HEK293 (cell line): Measurements from ENCODE around the gene CNOT4.

ENCODE experiments used
- CTCF ChIA-PET: fragments of 350-600 bp; formaldehyde crosslinking; extraction: SDS; loops from one replicate; lab custom pipeline; 2021; ENCODE audit warnings: antibody characterized with exemption; lab: Yijun Ruan, JAX
- POLR2A ChIA-PET: fragments of 300-600 bp; formaldehyde crosslinking; extraction: SDS; loops from one replicate; lab custom pipeline; 2020; ENCODE audit warnings: antibody characterized with exemption, inconsistent platforms; lab: Yijun Ruan, JAX
- H3K27ac ChIP-seq: fragments of 200-500 bp; sonication (Bioruptor generic); 2 replicates; pipeline ENCODE4 v1.5.1; 2014; ENCODE audit warnings: low read depth, low read length, control low read depth, inconsistent platforms; ENCODE audit errors: extremely low read depth
- H3K36me3 ChIP-seq, 2 experiments: fragments of 200-500 bp in 1 of 2; sonication (Bioruptor generic) in 1 of 2; 1 replicate in 1 of 2; 2 replicates in 1 of 2; pipeline ENCODE4 v1.5.1; 2014 to 2017; ENCODE audit warnings: inconsistent platforms in 2 of 2, low read length in 2 of 2; ENCODE audit not compliant: control insufficient read depth in 2 of 2, insufficient read depth in 1 of 2
- H3K4me1 ChIP-seq: fragments of 200-500 bp; sonication (Bioruptor generic); 2 replicates; pipeline ENCODE4 v1.5.1; 2014; ENCODE audit warnings: mild to moderate bottlenecking, low read length, inconsistent platforms; ENCODE audit not compliant: control insufficient read depth, insufficient read depth
- H3K4me3 ChIP-seq: 2 replicates; pipeline ENCODE4 v1.5.1; 2011; ENCODE audit warnings: low read depth, mild to moderate bottlenecking, control low read depth, low read length, moderate library complexity
- H3K9me3 ChIP-seq: fragments of 200-500 bp; sonication (Bioruptor generic); 2 replicates; pipeline ENCODE4 v1.5.1; 2014; ENCODE audit warnings: low read depth, low read length, inconsistent platforms; ENCODE audit not compliant: control insufficient read depth, insufficient read depth
- HIC1 ChIP-seq: fragments of 450-650 bp; formaldehyde crosslinking; IDR thresholded peaks from 2 replicates; pipeline ENCODE4 v1.5.1; 2016; ENCODE audit warnings: missing biosample characterization, missing genetic modification characterization
- HOXA7 ChIP-seq: sonication (generic); formaldehyde crosslinking; IDR thresholded peaks from 2 replicates; pipeline ENCODE4 v1.8.1; 2022; ENCODE audit warnings: missing genetic modification reagents, borderline replicate concordance
- KLF8 ChIP-seq: fragments of 450-650 bp; formaldehyde crosslinking; IDR thresholded peaks from 2 replicates; pipeline ENCODE4 v1.5.1; 2016; ENCODE audit warnings: missing biosample characterization, missing genetic modification characterization
- MZF1 ChIP-seq: fragments of 450-650 bp; formaldehyde crosslinking; IDR thresholded peaks from 2 replicates; pipeline ENCODE4 v1.5.1; 2017; ENCODE audit warnings: missing biosample characterization, missing genetic modification characterization, borderline replicate concordance
- REST ChIP-seq: fragments of 450-650 bp; formaldehyde crosslinking; IDR thresholded peaks from 2 replicates; pipeline ENCODE4 v1.5.1; 2016; ENCODE audit warnings: missing biosample characterization, missing genetic modification characterization
- ZFP41 ChIP-seq: fragments of 450-650 bp; formaldehyde crosslinking; IDR thresholded peaks from 2 replicates; pipeline ENCODE4 v1.5.1; 2016; ENCODE audit warnings: missing biosample characterization, missing genetic modification characterization, borderline replicate concordance
- ZNF221 ChIP-seq: fragments of 450-650 bp; formaldehyde crosslinking; IDR thresholded peaks from 2 replicates; pipeline ENCODE4 v1.5.1; 2017; ENCODE audit warnings: missing biosample characterization, missing genetic modification characterization, borderline replicate concordance
- ZNF292 ChIP-seq: fragments of 450-650 bp; formaldehyde crosslinking; IDR thresholded peaks from 2 replicates; pipeline ENCODE4 v1.5.1; 2016; ENCODE audit warnings: low read depth, missing biosample characterization, missing genetic modification characterization, borderline replicate concordance
- ZNF366 ChIP-seq: fragments of 450-650 bp; formaldehyde crosslinking; conservative IDR thresholded peaks from 2 replicates; pipeline ENCODE4 v1.5.1; 2016; ENCODE audit warnings: missing biosample characterization, missing genetic modification characterization
- ZNF513 ChIP-seq: fragments of 450-650 bp; IDR thresholded peaks from 2 replicates; pipeline ENCODE4 v1.5.1; 2018; ENCODE audit warnings: missing biosample characterization, missing genetic modification characterization
- ZNF521 ChIP-seq: fragments of 450-650 bp; formaldehyde crosslinking; IDR thresholded peaks from 2 replicates; pipeline ENCODE4 v1.5.1; 2017; ENCODE audit warnings: missing biosample characterization, mild to moderate bottlenecking, missing genetic modification characterization
- ZNF560 ChIP-seq: fragments of 450-650 bp; formaldehyde crosslinking; IDR thresholded peaks from 2 replicates; pipeline ENCODE4 v1.5.1; 2017; ENCODE audit warnings: missing biosample characterization, missing genetic modification characterization, borderline replicate concordance
- ZNF629 ChIP-seq: fragments of 450-650 bp; formaldehyde crosslinking; IDR thresholded peaks from 2 replicates; pipeline ENCODE4 v1.5.1; 2017; ENCODE audit warnings: missing biosample characterization, missing genetic modification characterization
- ZNF777 ChIP-seq: fragments of 450-650 bp; formaldehyde crosslinking; IDR thresholded peaks from 2 replicates; pipeline ENCODE4 v1.5.1; 2017; ENCODE audit warnings: missing biosample characterization, missing genetic modification characterization, borderline replicate concordance

CNOT4 gene

DNA sequence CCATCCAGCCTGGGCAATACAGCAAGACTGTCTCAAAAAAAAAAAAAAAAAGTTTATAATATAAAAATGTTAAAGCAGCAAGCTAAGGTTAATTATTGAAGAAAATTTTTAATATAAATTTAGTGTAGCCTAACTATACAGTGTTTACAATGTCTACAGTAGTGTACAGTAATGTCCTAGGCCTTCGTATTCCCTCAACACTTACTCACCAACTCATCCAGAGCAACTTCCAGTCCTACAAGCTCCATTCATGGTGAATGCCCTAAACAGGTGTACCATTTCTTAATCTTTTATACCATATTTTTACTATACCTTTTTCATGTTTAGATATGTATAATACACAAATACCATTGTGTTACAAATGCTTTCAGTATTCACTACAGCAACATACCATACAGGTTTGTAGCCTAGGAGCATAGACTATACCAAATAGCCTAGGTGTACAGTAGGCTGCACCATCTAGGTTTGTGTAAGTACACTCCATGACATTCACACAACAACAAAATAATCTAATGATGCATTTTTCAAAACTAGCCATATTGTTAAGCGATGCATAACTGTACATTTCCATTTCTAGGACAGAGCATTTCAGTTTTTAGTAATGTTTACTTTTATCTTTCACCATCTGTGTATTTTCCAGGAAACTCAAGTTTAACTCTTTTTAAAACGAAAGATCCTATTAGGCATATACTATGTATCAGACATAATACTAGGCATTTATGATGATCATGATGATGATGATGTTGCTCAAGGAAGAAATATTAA lies 43.3 kb downstream of the CNOT4 start (continued):
- no peak for TF ChIP-seq ZNF366
- no peak for TF ChIP-seq MZF1 (tag by site-specific recombination)
- TF ChIP-seq KLF8, result no peak
- TF ChIP-seq HOXA7 (CRISPR knock-in tag), result no peak
- no peak for TF ChIP-seq REST
- no peak for TF ChIP-seq ZNF560 (tag by site-specific recombination)
- TF ChIP-seq ZFP41 (tag by site-specific recombination), result no peak
- TF ChIP-seq ZNF777, result no peak

GRCh38 chr7:135463908-135464307 lies 46.0 kb downstream of the CNOT4 start:
- ChIA-PET POLR2A (interaction anchor here (0.7 kb wide), 1 partner anchor 157 kb away, joined by 5 read pairs; no protein-coding TSS in a partner anchor), CTCF (no interaction called here)

More at GRCh38 chr7:135463908-135464307, 46.0 kb downstream of the CNOT4 start:
- no peaks in the 10 kb centered on the region for H3K36me3 ChIP-seq
- no peak for TF ChIP-seq ZNF521 (tag by site-specific recombination)
- no peak for TF ChIP-seq ZNF366
- TF ChIP-seq ZNF513 (tag by site-specific recombination), result no peak
- no peak for TF ChIP-seq ZNF629 (tag by site-specific recombination)
- TF ChIP-seq HIC1, result no peak
- TF ChIP-seq ZNF221, result no peak
- TF ChIP-seq ZNF292, result no peak
- H3K9me3 ChIP-seq, result no peaks in the 10 kb centered on the region
- H3K4me1 ChIP-seq, result no peaks in the 10 kb centered on the region
- H3K27ac ChIP-seq, result no peak overlapping the region
- H3K4me3 ChIP-seq, result no peak overlapping the region
